KMS-11 (cell line): ENCODE data around the gene RNF148.

ENCODE experiments used
- H2AFZ ChIP-seq: fragments of 200-600 bp; sonication (generic); 2 replicates; pipeline ENCODE4 v1.6.1; 2016; ENCODE audit warnings: antibody characterized with exemption, mixed run types, low read depth
- H3K27ac ChIP-seq: fragments of 200-600 bp; sonication (generic); 2 replicates; pipeline ENCODE4 v1.6.1; 2016; ENCODE audit warnings: mild to moderate bottlenecking, mixed run types
- H3K27me3 ChIP-seq: fragments of 200-600 bp; sonication (generic); 2 replicates; pipeline ENCODE4 v1.6.1; 2017; ENCODE audit warnings: mild to moderate bottlenecking, low read depth, mixed run types, moderate library complexity; ENCODE audit not compliant: insufficient read depth
- H3K36me3 ChIP-seq: fragments of 200-600 bp; sonication (generic); 2 replicates; pipeline ENCODE4 v1.6.1; 2017; ENCODE audit warnings: mild to moderate bottlenecking, mixed run types; ENCODE audit not compliant: insufficient read depth
- H3K4me1 ChIP-seq: fragments of 200-600 bp; sonication (generic); 2 replicates; pipeline ENCODE4 v1.6.1; 2016; ENCODE audit warnings: mild to moderate bottlenecking, low read depth, mixed run types; ENCODE audit not compliant: poor library complexity, severe bottlenecking
- H3K4me2 ChIP-seq: fragments of 200-600 bp; sonication (generic); 2 replicates; pipeline ENCODE4 v1.7.0; 2016; ENCODE audit warnings: mild to moderate bottlenecking, mixed run types
- H3K4me3 ChIP-seq: fragments of 200-600 bp; sonication (generic); IDR thresholded peaks from 2 replicates; pipeline ENCODE4 v1.6.1; 2017; ENCODE audit warnings: low read depth, low read length, mixed read lengths; ENCODE audit not compliant: insufficient read depth
- H3K79me2 ChIP-seq: fragments of 200-600 bp; sonication (generic); 2 replicates; pipeline ENCODE4 v1.6.1; 2016; ENCODE audit warnings: low read depth, mixed run types; ENCODE audit not compliant: insufficient read depth
- H3K9ac ChIP-seq: fragments of 200-600 bp; sonication (generic); 2 replicates; pipeline ENCODE4 v1.6.1; 2016; ENCODE audit warnings: mild to moderate bottlenecking, mixed run types
- H4K20me1 ChIP-seq: fragments of 200-600 bp; sonication (generic); 2 replicates; pipeline ENCODE4 v1.6.1; 2016; ENCODE audit warnings: mild to moderate bottlenecking, mixed run types; ENCODE audit not compliant: insufficient read depth
- TF ChIP-seq, protein P1 (sequence below): fragments of 200-600 bp; sonication (generic); conservative IDR thresholded peaks from 2 replicates; pipeline ENCODE4 v1.6.1; 2017; ENCODE audit warnings: low read depth, mild to moderate bottlenecking, antibody characterized with exemption, low read length, moderate library complexity, mixed read lengths

The RNF148 gene

DNA sequence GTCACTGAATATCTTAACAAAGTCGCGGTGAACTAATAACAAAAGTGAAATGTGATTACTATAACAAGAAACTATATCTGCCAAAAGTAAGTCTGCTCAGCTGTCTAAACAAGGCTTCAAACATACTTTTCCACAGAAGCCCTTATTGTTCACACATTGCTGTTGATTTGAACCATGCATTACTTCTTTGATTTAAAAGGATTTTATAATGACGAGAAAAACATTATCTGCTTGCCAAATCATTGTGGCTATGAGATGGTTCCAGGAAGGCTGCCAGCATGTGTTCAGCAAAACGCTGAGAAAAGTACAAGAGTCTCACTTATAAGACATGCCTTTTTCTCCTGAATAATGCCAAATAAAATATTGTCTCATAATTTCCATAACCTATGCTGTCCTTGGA is 28.2 kb downstream of the RNF148 start:
- H3K27ac ChIP-seq = no peak overlapping the region

GRCh38 chr7:122673951-122674350 is 28.8 kb downstream of the RNF148 start:
- no peaks in the 10 kb centered on the region for H3K27me3 ChIP-seq
- H2AFZ ChIP-seq = no peak overlapping the region
- TF ChIP-seq, protein P1, sequence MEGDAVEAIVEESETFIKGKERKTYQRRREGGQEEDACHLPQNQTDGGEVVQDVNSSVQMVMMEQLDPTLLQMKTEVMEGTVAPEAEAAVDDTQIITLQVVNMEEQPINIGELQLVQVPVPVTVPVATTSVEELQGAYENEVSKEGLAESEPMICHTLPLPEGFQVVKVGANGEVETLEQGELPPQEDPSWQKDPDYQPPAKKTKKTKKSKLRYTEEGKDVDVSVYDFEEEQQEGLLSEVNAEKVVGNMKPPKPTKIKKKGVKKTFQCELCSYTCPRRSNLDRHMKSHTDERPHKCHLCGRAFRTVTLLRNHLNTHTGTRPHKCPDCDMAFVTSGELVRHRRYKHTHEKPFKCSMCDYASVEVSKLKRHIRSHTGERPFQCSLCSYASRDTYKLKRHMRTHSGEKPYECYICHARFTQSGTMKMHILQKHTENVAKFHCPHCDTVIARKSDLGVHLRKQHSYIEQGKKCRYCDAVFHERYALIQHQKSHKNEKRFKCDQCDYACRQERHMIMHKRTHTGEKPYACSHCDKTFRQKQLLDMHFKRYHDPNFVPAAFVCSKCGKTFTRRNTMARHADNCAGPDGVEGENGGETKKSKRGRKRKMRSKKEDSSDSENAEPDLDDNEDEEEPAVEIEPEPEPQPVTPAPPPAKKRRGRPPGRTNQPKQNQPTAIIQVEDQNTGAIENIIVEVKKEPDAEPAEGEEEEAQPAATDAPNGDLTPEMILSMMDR = no peak
- H3K9ac ChIP-seq = no peak overlapping the region
- no peak overlapping the region for H3K4me3 ChIP-seq
- no peaks in the 10 kb centered on the region for H4K20me1 ChIP-seq
- H3K36me3 ChIP-seq = no peaks in the 10 kb centered on the region
- no peaks in the 10 kb centered on the region for H3K4me1 ChIP-seq
- H3K27ac ChIP-seq = no peak overlapping the region
- H3K79me2 ChIP-seq = no peaks in the 10 kb centered on the region
- no peak overlapping the region for H3K4me2 ChIP-seq

More for the DNA sequence above, 28.2 kb downstream of the RNF148 start:
- no peak overlapping the region for H3K4me2 ChIP-seq
- TF ChIP-seq, protein P1 = no peak
- H2AFZ ChIP-seq = no peak overlapping the region
- H3K27me3 ChIP-seq = no peaks in the 10 kb centered on the region
- H3K4me1 ChIP-seq = no peaks in the 10 kb centered on the region
- H3K9ac ChIP-seq = no peak overlapping the region
- no peak overlapping the region for H3K4me3 ChIP-seq
- no peaks in the 10 kb centered on the region for H3K36me3 ChIP-seq
- H3K79me2 ChIP-seq = no peaks in the 10 kb centered on the region
- no peaks in the 10 kb centered on the region for H4K20me1 ChIP-seq

GRCh38 chr7:122672536-122672935 is 30.2 kb downstream of the RNF148 start:
- H3K36me3 ChIP-seq = no peaks in the 10 kb centered on the region
- TF ChIP-seq, protein P1 = no peak
- H3K9ac ChIP-seq = no peak overlapping the region
- no peaks in the 10 kb centered on the region for H3K4me1 ChIP-seq
- H3K79me2 ChIP-seq = no peaks in the 10 kb centered on the region
- H3K4me3 ChIP-seq = no peak overlapping the region
- no peak overlapping the region for H2AFZ ChIP-seq
- H4K20me1 ChIP-seq = no peaks in the 10 kb centered on the region
- no peak overlapping the region for H3K4me2 ChIP-seq
- H3K27ac ChIP-seq = no peak overlapping the region
- no peaks in the 10 kb centered on the region for H3K27me3 ChIP-seq

GRCh38 chr7:122663733-122664132 is 39.0 kb downstream of the RNF148 start:
- Histone ChIP-seq H3K36me3 (no peaks in the 10 kb centered on the region), H3K9ac (no peak overlapping the region), H3K4me2 (no peak overlapping the region), H3K27me3 (no peaks in the 10 kb centered on the region), H3K4me1 (no peaks in the 10 kb centered on the region), H2AFZ (no peak overlapping the region), H3K79me2 (no peaks in the 10 kb centered on the region), H3K27ac (no peak overlapping the region), H3K4me3 (no peak overlapping the region), H4K20me1 (no peaks in the 10 kb centered on the region)
- TF ChIP-seq, protein P1 = no peak
